GM21786 (cell line): ENCODE results near the gene SAMMSON.

Experiments
- ATAC-seq: cut with Tn5 transposase; IDR thresholded peaks from one replicate; pipeline ENCODE4 v1.9.1; 2021; ENCODE audit not compliant: unreplicated experiment

Gene SAMMSON

DNA sequence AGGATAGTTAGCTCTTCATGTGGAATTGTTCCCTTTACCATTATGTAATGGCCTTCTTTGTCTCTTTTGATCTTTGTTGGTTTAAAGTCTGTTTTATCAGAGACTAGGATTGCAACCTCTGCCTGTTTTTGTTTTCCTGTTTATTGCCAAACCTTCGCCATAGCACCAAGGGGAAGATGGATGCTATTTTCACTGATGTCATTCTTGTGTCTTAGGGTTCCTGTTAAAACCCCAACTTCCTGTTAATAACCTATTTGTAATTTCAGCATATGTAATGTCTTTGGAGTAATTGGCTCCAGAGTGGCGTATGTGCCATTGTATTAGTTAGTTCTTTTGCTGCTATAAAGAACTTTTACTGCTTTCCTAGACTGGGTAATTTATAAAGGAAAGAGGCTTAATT is 10.8 kb downstream of the SAMMSON start:
- ATAC-seq: no peak

DNA sequence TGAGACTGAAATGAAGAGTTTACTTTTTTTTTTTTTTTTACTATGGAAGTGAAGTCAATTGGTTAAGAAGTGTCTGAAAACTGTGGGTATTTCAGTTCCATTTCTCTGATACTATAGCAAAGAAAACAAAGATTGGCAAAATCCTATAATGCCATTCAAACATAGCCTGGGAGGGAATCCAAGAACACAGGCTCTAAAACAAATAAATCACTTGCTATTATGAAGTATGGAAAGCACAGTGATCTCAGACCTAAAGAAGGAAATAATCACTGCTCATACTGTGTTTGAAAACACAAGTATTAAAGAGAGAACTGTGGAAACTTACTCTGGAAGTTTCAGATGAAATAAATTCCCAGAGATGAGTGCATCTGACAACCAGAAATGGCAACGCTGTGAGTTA is 12.0 kb downstream of the SAMMSON start:
- ATAC-seq: no peak

DNA sequence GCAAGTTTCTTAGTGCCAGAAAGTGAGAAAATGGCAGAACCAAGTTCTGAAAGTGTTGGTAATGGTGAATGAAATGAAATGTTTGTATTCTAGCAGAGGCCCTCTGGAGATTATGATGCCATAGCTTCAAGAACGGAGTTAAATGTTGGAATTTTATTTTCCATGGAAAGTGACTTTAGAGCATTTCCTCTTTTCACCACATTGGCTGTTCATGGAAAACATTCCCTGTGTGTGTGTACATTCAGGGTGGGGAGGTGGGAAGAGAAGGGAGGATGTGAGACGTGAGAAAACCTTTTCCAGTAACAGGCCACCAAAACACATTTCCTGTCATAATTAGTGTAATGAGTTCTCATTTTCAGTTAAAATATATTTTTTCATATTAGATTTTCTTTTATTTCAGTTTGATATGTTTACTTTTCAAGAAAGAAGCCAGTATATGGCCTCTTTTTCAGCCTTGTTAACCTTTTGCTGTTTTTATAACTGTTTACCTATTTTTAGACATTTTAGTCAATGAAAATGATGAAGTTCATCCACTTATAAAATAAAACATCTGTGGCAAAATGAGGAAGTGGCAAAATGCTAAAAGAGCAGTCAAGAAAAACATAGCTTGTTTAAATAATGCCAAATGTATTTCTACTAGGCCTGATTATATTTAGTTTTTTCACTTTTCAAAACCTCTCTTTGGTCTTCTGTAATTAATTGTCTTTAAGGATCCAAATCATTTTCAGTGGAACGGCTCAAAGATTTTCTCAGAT is 21.6 kb downstream of the SAMMSON start:
- ATAC-seq: no peak

DNA sequence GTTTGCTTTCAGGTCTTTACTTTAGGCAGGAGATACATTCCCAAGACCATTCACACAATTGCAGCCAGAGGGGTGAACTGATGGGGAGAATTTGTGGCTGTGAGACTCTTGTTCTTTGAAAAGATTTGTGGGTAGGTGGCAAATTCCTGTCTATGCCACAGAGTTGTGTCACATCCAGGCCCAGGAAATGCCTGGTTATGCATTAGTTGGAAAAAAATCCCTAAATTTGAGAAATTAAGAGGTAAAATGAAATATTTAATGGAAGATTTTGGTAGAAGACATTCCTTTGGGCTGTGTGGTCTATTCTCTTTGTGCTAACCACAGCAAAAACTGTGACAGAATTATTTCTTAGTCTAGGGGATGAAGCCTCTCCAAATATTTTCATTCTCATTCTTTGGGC is 28.8 kb downstream of the SAMMSON start:
- no peak for ATAC-seq

DNA sequence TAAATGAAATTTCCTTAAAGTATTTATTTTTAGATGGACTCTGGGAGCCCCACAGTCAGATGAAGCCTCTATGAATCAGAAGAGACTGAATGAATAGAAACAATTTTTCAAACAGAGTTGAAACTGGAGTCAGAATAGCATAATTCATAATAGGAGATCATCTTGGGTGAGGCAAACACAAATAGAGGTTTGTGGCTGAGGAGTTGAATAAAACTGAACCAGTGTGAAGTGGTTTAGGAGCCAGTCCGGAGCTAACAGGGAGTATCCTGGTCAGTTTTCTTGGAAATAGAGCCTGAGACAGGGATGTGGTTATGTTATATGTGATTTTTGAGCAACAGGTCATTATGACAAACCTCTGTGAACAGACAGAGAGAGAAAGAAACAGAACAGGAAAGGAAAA is 39.2 kb downstream of the SAMMSON start:
- no peak for ATAC-seq

DNA sequence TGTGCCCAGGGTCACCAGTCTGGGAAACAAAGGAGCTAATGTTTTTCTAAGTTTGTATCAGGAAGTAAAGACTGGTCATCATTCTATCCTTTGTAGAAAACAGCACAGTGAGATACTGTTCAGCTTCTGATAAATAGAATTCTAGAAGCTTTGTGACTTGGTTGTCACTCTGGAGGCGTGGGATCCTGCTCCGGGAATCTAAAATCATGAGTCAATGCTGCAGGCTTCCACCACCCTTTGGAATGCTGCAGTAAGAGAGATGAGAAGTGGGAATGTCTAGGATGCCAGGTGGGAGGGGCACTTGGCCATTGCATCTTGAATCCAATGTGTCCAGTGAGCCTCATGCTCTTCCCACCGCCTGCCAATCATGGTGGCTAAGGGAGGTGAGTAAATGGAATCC is 40.9 kb downstream of the SAMMSON start:
- no peak for ATAC-seq

DNA sequence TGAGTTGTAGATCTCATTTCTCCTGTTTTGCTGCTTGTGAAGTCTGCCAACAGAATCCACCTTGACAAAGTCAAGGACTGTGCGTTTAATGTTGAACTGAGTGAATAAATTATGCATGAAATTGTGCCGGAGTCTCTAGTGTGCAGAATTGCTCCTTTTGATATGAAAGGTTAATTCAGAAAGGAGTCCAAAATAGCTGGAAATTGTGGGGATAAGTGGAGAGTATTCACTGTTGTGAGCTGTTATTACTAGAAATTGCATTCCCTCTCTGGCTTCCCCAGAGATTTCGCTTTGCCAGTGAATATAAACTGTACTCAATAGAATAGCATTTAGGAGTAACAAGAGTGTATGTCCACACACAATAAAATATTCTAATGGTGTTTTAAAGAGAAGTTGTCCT is 43.1 kb downstream of the SAMMSON start:
- ATAC-seq: no peak

DNA sequence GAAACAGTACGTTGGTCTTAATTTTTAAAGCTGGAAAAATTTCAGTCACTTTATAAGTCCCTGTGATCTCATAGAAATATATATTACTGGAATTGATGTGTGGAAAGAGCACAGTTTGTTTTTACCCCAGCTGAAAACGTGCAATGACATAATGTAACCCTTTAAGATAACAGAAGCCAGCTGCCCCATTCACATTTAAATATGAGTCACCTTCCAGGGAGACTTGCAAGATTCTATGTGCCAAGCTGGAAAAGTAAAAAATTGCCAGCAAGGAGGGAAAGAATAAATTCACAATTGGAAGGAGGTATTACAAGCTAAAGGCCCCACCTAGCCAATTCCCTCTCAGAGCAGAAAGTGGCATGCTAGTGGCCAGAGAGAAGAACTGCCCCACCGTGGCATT is 50.2 kb downstream of the SAMMSON start:
- ATAC-seq: no peak

DNA sequence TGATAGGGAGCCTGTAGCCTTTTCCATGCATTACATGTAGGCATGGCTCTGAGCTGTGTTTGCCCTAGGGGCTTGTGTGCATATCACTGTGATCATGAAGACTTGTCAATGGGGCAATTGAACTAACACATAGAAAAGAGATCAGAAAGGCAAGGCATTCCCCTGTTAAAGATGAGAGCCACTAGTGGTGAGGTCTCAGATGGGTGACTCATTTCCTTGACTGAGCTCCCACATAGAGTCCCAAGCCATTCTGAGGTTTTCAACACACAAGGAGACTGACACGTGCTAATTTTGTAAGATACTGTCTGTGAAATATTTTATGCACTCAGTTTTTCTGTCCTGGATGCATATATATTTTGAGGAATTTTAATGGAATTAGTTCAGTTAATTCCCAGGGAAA is 53.8 kb downstream of the SAMMSON start:
- ATAC-seq: no peak

DNA sequence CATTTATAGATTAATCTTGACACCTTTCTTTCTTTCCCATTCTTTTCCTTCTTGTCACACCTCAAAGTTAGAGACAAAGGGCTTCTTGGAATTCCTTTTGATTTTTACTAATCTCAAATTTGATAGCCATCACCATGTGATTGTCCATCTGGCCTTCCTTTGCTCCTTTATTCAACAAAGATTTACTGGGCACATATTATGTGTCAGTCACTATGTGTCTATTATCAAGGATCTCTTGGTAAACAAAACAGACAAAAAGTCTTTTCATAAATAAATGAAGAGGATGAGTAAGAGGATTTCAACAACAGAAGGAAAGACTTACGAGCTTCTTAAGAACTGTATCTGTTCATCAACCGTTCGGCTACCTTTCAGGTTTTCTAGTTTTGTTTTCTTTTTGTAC is 56.5 kb downstream of the SAMMSON start:
- no peak for ATAC-seq

DNA sequence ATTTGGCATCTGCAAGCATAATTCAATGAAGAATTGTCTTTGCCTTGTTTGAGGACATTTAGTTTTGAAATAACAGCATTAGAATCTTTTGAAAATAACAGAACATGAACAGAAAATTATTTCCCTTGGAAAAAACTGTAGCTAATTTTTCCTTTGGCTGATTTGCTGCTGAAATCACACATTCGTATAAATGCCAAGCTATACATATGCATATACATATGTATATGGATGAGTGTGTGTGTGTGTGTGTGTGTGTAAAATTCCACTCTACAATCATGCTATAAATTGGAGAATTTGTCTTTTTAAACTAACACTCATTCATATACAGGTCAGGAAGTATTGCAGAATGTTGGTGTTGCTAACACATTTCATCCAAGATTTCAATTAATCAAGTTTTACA is 57.9 kb downstream of the SAMMSON start:
- ATAC-seq: no peak

DNA sequence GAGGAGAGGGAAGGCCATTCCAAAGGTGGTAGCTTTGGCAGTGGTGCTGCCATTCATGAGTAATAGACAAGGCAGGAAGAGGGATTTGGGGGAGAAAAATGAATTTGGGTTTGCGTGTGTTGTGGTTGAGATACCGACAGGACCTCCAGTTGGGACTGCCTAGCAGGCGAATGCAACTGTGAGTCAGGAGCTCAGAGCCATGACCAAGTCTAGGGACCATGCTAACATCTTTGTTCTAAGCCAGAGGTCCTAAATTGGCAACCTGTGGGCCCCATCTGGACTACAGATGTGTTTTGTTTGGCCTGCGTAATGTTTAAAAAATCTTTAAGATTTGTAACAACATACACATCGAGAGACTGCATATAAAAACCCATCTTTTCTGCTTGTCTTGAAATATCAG is 61.6 kb downstream of the SAMMSON start:
- no peak for ATAC-seq

DNA sequence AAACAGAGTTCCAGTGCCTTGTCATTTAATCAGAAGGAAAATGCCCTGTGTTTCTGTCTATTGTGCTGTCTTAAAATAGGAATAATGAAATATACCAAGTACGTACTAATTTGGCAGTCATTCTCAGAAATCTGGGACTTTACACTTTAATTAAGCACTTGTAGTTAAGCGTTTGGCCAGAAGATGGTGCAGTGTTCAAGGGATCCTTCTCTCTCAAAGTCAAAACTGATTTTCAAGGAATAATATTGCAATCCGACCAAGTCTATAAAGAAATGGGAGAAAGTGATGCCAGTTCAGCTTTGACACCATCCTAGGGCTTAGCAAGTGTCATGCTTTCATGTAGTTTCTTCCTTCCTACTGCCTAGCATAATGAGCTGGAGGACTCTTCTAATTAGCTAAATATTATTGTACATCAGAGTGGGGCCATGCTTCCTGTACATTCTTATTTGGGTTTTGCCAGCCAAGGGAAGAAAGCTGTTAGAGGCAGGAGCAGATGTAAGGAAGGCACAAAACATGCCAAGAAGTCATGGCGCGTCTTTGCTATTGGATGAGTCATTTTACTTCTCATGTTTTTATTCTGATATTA is 64.8 kb downstream of the SAMMSON start:
- no peak for ATAC-seq

DNA sequence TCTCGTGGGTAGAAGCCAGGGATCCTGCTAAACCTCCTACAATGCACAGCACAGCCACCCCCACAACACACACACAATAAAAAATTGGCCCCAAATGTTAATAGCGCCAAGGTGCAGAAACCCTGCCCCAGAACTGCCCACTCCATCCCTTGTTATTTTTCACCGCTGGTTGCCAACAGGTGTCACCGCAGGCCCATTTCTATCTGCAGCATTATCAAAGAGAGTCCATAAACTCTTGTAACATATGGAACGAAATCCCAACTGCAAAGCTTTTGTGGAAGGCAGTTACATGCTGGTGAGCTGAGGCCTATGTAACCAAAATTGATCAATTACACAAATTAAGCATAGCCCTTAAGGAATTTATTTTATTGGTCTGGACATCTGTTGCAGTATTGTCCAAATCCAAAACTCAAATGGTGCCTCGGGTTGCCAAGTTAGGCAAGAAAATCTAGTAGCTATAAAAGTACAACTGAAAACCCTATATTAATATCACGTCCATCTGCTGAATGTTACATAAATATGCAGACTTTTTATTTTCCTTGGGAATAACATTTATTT is 66.2 kb downstream of the SAMMSON start:
- no peak for ATAC-seq

DNA sequence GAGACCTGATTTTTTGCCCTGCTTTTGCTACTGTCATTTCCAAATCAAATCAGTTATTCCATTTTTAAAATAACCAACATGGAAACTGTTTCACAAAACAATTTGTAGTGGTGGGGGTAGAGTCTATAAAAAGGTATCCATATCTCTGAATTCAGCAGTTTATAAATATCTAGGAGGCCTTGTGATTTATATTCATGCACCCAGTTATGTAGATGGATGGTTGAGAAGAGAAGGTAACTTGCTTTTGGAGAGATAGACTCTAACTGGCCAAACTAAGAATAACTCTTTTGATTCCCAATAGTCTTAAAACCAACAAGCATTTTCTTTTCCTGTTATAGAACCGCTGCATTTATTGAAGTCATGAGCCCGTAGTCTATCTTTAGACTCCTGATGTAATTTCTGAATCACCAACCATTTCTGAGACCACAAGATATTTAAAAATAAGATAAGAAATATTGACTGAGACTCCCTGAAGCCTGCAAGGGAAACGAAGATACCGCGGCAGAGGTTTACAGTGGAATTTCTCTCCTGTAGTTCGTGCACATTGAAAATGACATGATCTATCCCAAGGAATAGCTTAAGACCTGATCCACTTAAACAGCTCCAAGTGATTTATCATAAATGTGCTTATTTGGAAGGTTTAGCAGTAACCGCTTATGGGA is 68.5 kb downstream of the SAMMSON start:
- ATAC-seq: no peak

DNA sequence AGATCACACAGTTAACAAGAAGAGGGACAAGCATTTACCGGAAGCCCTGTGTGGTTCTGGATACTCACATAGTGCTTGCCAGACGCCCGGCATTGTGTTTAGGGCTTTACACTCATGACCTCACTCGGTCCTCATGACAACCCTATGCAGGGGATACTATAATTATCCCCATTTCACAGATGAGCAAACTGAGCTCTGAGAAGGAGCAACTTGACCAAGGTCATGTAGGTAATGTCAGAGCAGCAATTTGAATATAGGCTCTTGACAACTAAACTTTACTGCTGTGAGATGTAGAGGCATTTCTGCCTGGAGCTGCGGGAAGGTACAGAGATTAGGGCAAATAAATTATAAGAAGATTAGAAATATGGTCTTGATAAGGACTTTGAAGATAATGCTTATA is 70.0 kb downstream of the SAMMSON start:
- no peak for ATAC-seq

DNA sequence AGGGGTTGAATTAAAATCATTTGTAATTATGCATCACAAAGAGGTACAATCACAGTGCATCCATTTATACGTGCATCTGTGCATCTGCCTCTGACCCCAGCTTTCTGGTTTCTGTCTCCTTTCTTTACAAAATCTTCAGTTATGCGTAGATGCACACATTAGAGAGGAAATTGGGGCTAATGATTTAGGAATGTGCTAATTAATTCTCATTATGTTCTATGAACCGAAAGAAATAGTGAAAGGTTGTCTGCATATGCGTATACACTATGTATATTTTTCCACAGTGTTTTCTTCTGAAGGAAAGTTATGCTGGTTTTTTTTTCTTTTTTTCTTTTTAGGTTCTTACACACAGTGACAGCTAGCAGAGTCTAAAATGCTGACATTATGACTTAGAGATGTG is 71.6 kb downstream of the SAMMSON start:
- ATAC-seq: no peak

DNA sequence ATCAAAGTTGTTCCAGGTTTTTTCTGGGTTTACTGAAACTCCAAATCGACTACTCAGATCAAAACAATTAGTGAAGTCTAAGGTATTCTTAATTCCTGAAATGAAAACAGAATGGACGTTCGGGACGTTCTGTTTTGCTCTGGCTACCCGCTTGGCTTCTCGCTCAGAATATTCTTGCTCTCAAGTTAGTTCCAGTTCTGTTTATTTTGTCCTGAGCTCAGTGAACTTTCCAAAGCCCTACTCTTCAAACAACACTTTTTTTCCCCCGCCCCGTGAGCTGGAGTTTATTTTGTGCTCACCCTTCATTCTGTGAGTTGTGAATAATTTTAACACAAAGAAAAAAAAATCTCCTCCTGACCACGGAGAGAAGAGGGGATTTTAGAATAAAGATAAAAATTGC is 72.6 kb downstream of the SAMMSON start:
- no peak for ATAC-seq

DNA sequence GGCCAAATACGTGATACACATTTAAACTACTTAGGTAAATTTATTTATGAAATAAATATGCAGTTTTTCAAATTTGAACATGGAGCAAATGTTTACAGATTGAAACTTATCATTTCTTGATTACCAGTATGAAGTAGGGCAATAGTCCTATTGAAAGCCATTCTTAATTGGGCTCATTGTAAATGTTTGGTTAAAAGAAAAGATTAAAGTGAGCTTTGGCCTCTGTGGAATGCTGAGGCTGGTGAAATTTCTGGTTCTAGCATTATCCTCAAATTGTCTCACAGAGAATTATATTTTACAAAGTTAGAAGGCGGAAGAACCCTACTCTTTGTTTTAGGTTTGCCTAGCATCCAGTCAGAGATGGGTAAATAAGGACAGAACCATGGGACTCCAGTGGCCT is 73.2 kb downstream of the SAMMSON start:
- ATAC-seq: no peak

DNA sequence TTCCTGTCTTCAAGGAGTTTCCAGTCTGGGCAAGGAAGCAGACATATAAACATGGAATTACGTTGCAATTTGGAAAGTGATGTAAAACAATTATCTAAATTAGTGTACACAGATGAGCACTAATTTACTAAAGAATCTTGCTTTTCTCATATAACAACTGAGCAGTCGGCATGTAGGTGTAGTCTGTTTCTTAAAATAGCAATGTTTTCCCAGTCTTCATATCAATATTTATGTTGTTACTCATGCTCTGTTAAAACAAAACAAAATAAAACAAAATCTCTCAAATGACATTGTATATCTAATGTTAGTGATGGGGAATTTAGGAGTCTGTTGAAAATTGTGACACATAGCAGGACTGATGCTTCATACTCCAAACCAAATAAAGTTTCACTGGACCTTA is 75.6 kb downstream of the SAMMSON start:
- no peak for ATAC-seq

DNA sequence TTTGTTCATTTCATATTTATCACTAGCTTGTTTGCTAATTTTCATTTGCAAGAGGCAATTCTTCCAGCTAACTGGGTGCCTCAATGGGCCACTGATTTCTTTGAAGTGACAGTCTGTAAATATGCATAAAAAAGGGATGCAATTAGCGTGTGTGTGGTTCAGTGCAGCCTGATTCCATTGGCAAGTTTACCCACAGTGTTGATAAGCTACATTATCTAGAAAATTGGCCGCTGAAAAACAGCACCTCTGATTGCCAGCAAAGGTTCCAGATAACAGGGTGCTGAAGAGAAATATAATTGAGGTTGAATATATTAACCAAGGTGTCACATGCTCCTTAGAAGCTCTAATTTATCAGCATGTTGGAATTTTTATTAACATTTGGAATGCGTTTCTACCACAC is 76.9 kb downstream of the SAMMSON start:
- no peak for ATAC-seq

DNA sequence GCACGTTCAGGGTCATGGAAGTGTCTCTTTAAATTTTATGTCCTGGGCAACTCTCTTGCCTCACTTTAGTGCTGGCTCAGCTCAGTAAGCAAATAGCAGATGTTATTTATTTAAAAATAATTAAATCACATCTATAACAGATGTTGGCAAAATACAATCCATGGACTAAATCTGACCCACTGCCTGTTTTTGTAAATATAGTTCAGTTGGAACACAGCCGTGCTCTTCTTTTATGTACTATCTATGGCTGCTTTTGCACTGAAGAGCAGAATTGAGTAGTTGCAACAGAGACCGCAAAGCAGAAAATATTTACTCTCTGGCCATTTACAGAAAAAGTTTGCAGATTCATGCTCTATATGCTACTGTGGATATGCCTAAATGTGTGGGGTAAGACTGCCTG is 79.2 kb downstream of the SAMMSON start:
- no peak for ATAC-seq
